ENCODE data around the gene RASSF5.

DNA sequence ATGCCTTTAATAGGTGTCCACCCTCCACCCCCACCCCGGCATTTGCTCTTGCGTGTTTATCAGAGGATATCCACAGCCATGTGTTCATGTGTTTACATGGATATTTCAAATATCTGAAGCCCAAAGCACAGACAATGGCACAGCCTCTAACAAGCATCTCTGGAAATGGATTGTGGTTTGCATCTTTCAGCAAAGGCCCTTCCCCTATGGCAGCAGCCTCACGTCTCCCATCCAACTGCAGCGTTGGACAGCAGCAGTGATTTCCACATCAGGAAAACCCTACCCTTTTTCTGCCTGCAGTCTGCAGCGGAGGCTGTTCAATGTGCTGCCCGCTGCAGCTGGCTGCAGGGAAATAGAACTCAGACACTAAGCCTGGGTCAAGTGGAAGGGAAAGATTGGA is 1.6 kb downstream of the RASSF5 start:
- TF ChIP-seq, protein P1, sequence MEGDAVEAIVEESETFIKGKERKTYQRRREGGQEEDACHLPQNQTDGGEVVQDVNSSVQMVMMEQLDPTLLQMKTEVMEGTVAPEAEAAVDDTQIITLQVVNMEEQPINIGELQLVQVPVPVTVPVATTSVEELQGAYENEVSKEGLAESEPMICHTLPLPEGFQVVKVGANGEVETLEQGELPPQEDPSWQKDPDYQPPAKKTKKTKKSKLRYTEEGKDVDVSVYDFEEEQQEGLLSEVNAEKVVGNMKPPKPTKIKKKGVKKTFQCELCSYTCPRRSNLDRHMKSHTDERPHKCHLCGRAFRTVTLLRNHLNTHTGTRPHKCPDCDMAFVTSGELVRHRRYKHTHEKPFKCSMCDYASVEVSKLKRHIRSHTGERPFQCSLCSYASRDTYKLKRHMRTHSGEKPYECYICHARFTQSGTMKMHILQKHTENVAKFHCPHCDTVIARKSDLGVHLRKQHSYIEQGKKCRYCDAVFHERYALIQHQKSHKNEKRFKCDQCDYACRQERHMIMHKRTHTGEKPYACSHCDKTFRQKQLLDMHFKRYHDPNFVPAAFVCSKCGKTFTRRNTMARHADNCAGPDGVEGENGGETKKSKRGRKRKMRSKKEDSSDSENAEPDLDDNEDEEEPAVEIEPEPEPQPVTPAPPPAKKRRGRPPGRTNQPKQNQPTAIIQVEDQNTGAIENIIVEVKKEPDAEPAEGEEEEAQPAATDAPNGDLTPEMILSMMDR (IDR thresholded peaks at IDR 0.05; ENCODE audit: low read depth, low read length, poor library complexity, severe bottlenecking) = no peak
- TF ChIP-seq EZH2phosphoT487 (IDR thresholded peaks at IDR 0.05; ENCODE audit: borderline replicate concordance, low read length) = no peak

All from DOHH2 (cell line).